NB4 (cell line): Measurements from ENCODE around the gene OR51B4.
"Not testable (repeated sequence)": the region's sequence is repeated elsewhere in the genome, so short reads cannot be mapped to it uniquely, and the experiment has no call there.

Source experiments
- CTCF ChIP-seq: IDR thresholded peaks from one replicate; pipeline ENCODE4 v1.5.1; 2012; ENCODE audit warnings: low read depth, low read length
- POLR2A ChIP-seq: IDR thresholded peaks from 2 replicates; pipeline ENCODE4 v1.6.1; 2011; ENCODE audit warnings: mild to moderate bottlenecking; ENCODE audit not compliant: insufficient read length; ENCODE audit errors: extremely low read depth

GRCh38 chr11:5337253-5337652, 35.5 kb upstream of the OR51B4 start:
- TF ChIP-seq CTCF, POLR2A: not testable (repeated sequence)
